Vagina (tissue), 2 donors: ENCODE measurements around the gene MAGEB16. TPM values are rescaled to one million over a fixed set of nuclear protein-coding genes. Genes with fewer than 3 reads are reported as not detected.

Experiments
- DNase-seq, 2 donors: peaks; one replicate each; pipeline ENCODE4 v3.0.0-alpha.2; 2017; ENCODE audit errors: extremely low spot score in 2 of 2
- H3K27ac ChIP-seq: fragments of 200-600 bp; sonication (generic); one replicate; pipeline ENCODE4 v1.5.1; 2019
- H3K27me3 ChIP-seq: fragments of 200-600 bp; sonication (generic); one replicate; pipeline ENCODE4 v1.5.1; 2019
- H3K36me3 ChIP-seq, 2 donors: fragments of 200-600 bp; sonication (generic); one replicate each; pipeline ENCODE4 v1.5.1; 2017 to 2019
- H3K4me1 ChIP-seq: fragments of 200-600 bp; sonication (generic); one replicate; pipeline ENCODE4 v1.5.1; 2019
- H3K4me3 ChIP-seq, 2 donors: fragments of 200-600 bp; sonication (generic); 1 replicate in 1 of 2; 2 replicates in 1 of 2; pipeline ENCODE4 v1.5.1; 2016 to 2019
- H3K9me3 ChIP-seq: fragments of 200-600 bp; sonication (generic); one replicate; pipeline ENCODE4 v1.5.1; 2019
- CTCF ChIP-seq, 3 experiments: fragments of 450-650 bp in 2 of 3; fragments of 200-600 bp in 1 of 3; sonication (generic) in 1 of 3; IDR thresholded peaks; one replicate each; pipeline ENCODE4 v1.5.1; 2017 to 2019; ENCODE audit warnings: antibody characterized with exemption in 3 of 3, mild to moderate bottlenecking in 2 of 3, moderate library complexity in 2 of 3
- POLR2A ChIP-seq, 2 donors: fragments of 450-650 bp; IDR thresholded peaks; one replicate each; pipeline ENCODE4 v1.6.1; 2017; ENCODE audit warnings: antibody characterized with exemption in 2 of 2, mild to moderate bottlenecking in 2 of 2, moderate library complexity in 2 of 2
- POLR2AphosphoS5 ChIP-seq, 2 donors: sonication (generic); formaldehyde crosslinking; IDR thresholded peaks; one replicate each; pipeline ENCODE4 v1.9.0; 2017; ENCODE audit warnings: antibody characterized with exemption in 2 of 2, mild to moderate bottlenecking in 2 of 2, low read depth in 1 of 2; ENCODE audit not compliant: insufficient read depth in 1 of 2
- intact Hi-C: fragments of 100-400 bp; cut with DNase I; formaldehyde crosslinking; loops from one replicate; pipeline ENCODE4 v1.15.1; 2023
- total RNA-seq: library from RNA; depleted of rRNA; stranded (reverse); fragments of >200 nt; gene quantifications from one replicate; pipeline ENCODE4 v1.2.3, GENCODE V29; 2016

MAGEB16 gene
- total RNA-seq, result not detected

GRCh38 chrX:35798042-35798441 is at the start of gene MAGEB16:
Gene MAGEB16 (plus strand): TSS chrX:35798342. CDS start chrX:35802197, 3,855 bp downstream.
- no peak within 1 kb of the TSS for H3K27ac ChIP-seq
- no peak for TF ChIP-seq POLR2A (IDR thresholded peaks at IDR 0.05)
- no peak for TF ChIP-seq POLR2AphosphoS5 (IDR thresholded peaks at IDR 0.05; ENCODE audit: insufficient read depth in 1 of 2, low read depth in 1 of 2)
- TF ChIP-seq CTCF (IDR thresholded peaks at IDR 0.05), result no peak
- H3K4me1 ChIP-seq, result no peaks in the 10 kb centered on the region
- DNase-seq, result no peak
- intact Hi-C loops, result no loop called here
- H3K4me3 ChIP-seq, result no peak within 1 kb of the TSS
- H3K36me3 ChIP-seq, result no peaks in the 10 kb centered on the region
- H3K9me3 ChIP-seq, result no peaks in the 10 kb centered on the region
- H3K27me3 ChIP-seq, result no peaks in the 10 kb centered on the region

GRCh38 chrX:35773958-35774564 is 24.1 kb upstream of the MAGEB16 start:
- Histone ChIP-seq H3K27me3 (no peaks in the 10 kb centered on the region), H3K36me3 (no peaks in the 10 kb centered on the region), H3K4me3 (no peak overlapping the region), H3K27ac (no peak overlapping the region), H3K4me1 (no peaks in the 10 kb centered on the region), H3K9me3 (no peaks in the 10 kb centered on the region)
- DNase-seq, result no peak
- intact Hi-C loops, result no loop called here
- TF ChIP-seq POLR2A (IDR thresholded peaks at IDR 0.05) (no peak), POLR2AphosphoS5 (IDR thresholded peaks at IDR 0.05; ENCODE audit: insufficient read depth in 1 of 2, low read depth in 1 of 2) (no peak), CTCF (IDR thresholded peaks at IDR 0.05) (no peak)

GRCh38 chrX:35785075-35785474 is 13.1 kb upstream of the MAGEB16 start:
- H3K27me3 ChIP-seq, result no peaks in the 10 kb centered on the region
- H3K4me3 ChIP-seq, result no peak overlapping the region
- no peaks in the 10 kb centered on the region for H3K9me3 ChIP-seq
- TF ChIP-seq POLR2AphosphoS5 (IDR thresholded peaks at IDR 0.05; ENCODE audit: insufficient read depth in 1 of 2, low read depth in 1 of 2) (no peak), CTCF (IDR thresholded peaks at IDR 0.05) (no peak), POLR2A (IDR thresholded peaks at IDR 0.05) (no peak)
- H3K4me1 ChIP-seq, result no peaks in the 10 kb centered on the region
- intact Hi-C loops, result no loop called here
- H3K27ac ChIP-seq, result no peak overlapping the region
- no peak for DNase-seq
- no peaks in the 10 kb centered on the region for H3K36me3 ChIP-seq

- H3K9me3 ChIP-seq, result no peaks in the 10 kb centered on the region
- no peaks in the 10 kb centered on the region for H3K36me3 ChIP-seq
- no peak overlapping the region for H3K4me3 ChIP-seq
- DNase-seq, result no peak
- H3K27ac ChIP-seq, result no peak overlapping the region
- H3K27me3 ChIP-seq, result no peaks in the 10 kb centered on the region
- H3K4me1 ChIP-seq, result no peaks in the 10 kb centered on the region
- TF ChIP-seq CTCF (IDR thresholded peaks at IDR 0.05) (no peak), POLR2AphosphoS5 (IDR thresholded peaks at IDR 0.05; ENCODE audit: insufficient read depth in 1 of 2, low read depth in 1 of 2) (no peak)
- intact Hi-C loops, result no loop called here
These were observed 11.9 kb upstream of the MAGEB16 start for GRCh38 chrX:35786271-35786670.

- Histone ChIP-seq H3K27ac (no peak overlapping the region), H3K9me3 (no peaks in the 10 kb centered on the region), H3K36me3 (no peaks in the 10 kb centered on the region), H3K4me1 (no peaks in the 10 kb centered on the region), H3K4me3 (no peak overlapping the region), H3K27me3 (no peaks in the 10 kb centered on the region)
- no peak for TF ChIP-seq POLR2AphosphoS5 (IDR thresholded peaks at IDR 0.05; ENCODE audit: insufficient read depth in 1 of 2, low read depth in 1 of 2)
- no peak for TF ChIP-seq CTCF (IDR thresholded peaks at IDR 0.05)
- no peak for TF ChIP-seq POLR2A (IDR thresholded peaks at IDR 0.05)
- intact Hi-C loops, result no loop called here
- DNase-seq, result no peak
These were observed 10.3 kb upstream of the MAGEB16 start for GRCh38 chrX:35787867-35788266.
